Liver (tissue), 9 donors: ENCODE data around the gene SHISA4. TPM values are rescaled to one million over a fixed set of nuclear protein-coding genes. Genes with fewer than 3 reads are reported as not detected.

ENCODE experiments used
- DNase-seq: peaks from one replicate; pipeline ENCODE4 v3.0.0-alpha.2; 2017; ENCODE audit warnings: low spot score
- H3K27ac ChIP-seq, 2 donors: one replicate each; pipeline ENCODE4 v1.7.0; 2013; ENCODE audit warnings: inconsistent platforms in 2 of 2, low read length in 2 of 2, control low read depth in 1 of 2, low read depth in 1 of 2, mild to moderate bottlenecking in 1 of 2
- H3K27me3 ChIP-seq, 4 donors: one replicate each; pipeline versions ENCODE4 v1.6.1 to v1.7.0; 2013; ENCODE audit warnings: low read length in 3 of 4, inconsistent platforms in 1 of 4, mild to moderate bottlenecking in 1 of 4, moderate library complexity in 1 of 4; ENCODE audit not compliant: control insufficient read depth in 4 of 4, insufficient read depth in 4 of 4
- H3K36me3 ChIP-seq, 4 donors: one replicate each; pipeline versions ENCODE4 v1.6.1 to v1.7.0; 2013; ENCODE audit warnings: low read length in 3 of 4, mild to moderate bottlenecking in 3 of 4, low read depth in 1 of 4, moderate library complexity in 1 of 4; ENCODE audit not compliant: control insufficient read depth in 4 of 4, insufficient read depth in 3 of 4
- H3K4me1 ChIP-seq, 4 donors: one replicate each; pipeline versions ENCODE4 v1.6.1 to v1.7.0; 2013; ENCODE audit warnings: low read length in 3 of 4, mild to moderate bottlenecking in 3 of 4, moderate library complexity in 1 of 4; ENCODE audit not compliant: control insufficient read depth in 4 of 4, insufficient read depth in 4 of 4
- H3K4me3 ChIP-seq, 3 donors: one replicate each; pipeline versions ENCODE4 v1.6.1 to v1.7.0; 2013; ENCODE audit warnings: low read length in 3 of 3, control low read depth in 1 of 3, low read depth in 1 of 3, mild to moderate bottlenecking in 1 of 3
- H3K9ac ChIP-seq, 2 donors: one replicate each; pipeline ENCODE4 v1.7.0; 2013; ENCODE audit warnings: low read length in 2 of 2, mild to moderate bottlenecking in 2 of 2, moderate library complexity in 2 of 2, control low read depth in 1 of 2, low read depth in 1 of 2
- H3K9me3 ChIP-seq, 4 donors: one replicate each; pipeline versions ENCODE4 v1.6.1 to v1.7.0; 2013; ENCODE audit warnings: low read length in 3 of 4; ENCODE audit not compliant: control insufficient read depth in 4 of 4
- ATF3 ChIP-seq: IDR thresholded peaks from 2 replicates; pipeline ENCODE4 v1.6.1; 2016; ENCODE audit warnings: antibody characterized with exemption
- EGR1 ChIP-seq, 2 donors: IDR thresholded peaks; 2 replicates each; pipeline ENCODE4 v1.6.1; 2016 to 2018; ENCODE audit warnings: antibody characterized with exemption in 2 of 2, low read depth in 2 of 2
- FOXA1 ChIP-seq: IDR thresholded peaks from 2 replicates; pipeline ENCODE4 v1.6.1; 2016; ENCODE audit warnings: antibody characterized with exemption
- HNF4A ChIP-seq, 2 donors: conservative IDR thresholded peaks; 2 replicates each; pipeline ENCODE4 v1.6.1; 2016; ENCODE audit warnings: antibody characterized with exemption in 2 of 2, mild to moderate bottlenecking in 2 of 2
- HNF4G ChIP-seq: IDR thresholded peaks from 2 replicates; pipeline ENCODE4 v1.6.1; 2016; ENCODE audit warnings: antibody characterized with exemption
- JUND ChIP-seq, 2 donors: IDR thresholded peaks; 2 replicates each; pipeline ENCODE4 v1.6.1; 2016; ENCODE audit warnings: antibody characterized with exemption in 2 of 2
- RAD21 ChIP-seq, 2 donors: IDR thresholded peaks; 2 replicates each; pipeline ENCODE4 v1.6.1; 2016; ENCODE audit warnings: antibody characterized with exemption in 2 of 2, mild to moderate bottlenecking in 2 of 2
- RXRA ChIP-seq, 2 donors: IDR thresholded peaks; 2 replicates each; pipeline ENCODE4 v1.6.1; 2017 to 2018; ENCODE audit warnings: antibody characterized with exemption in 2 of 2, mild to moderate bottlenecking in 1 of 2
- SP1 ChIP-seq: IDR thresholded peaks from 2 replicates; pipeline ENCODE4 v1.6.1; 2018; ENCODE audit warnings: antibody characterized with exemption, mild to moderate bottlenecking
- YY1 ChIP-seq: IDR thresholded peaks from 2 replicates; pipeline ENCODE4 v1.6.1; 2016; ENCODE audit warnings: antibody characterized with exemption, mild to moderate bottlenecking
- ZBTB33 ChIP-seq: IDR thresholded peaks from 2 replicates; pipeline ENCODE4 v1.6.1; 2016; ENCODE audit warnings: antibody characterized with exemption
- WGBS: extraction: QIAGEN DNeasy Blood & Tissue Kit; methylation state at CpG from one replicate; pipeline ENCODE4 v1.1.7; 2013; 5-methylcytosine and 5-hydroxymethylcytosine counted together
- polyA plus RNA-seq, 2 donors: library from polyadenylated mRNA; stranded (reverse) in 1 of 2; unstranded in 1 of 2; fragments of 200-250 nt in 1 of 2; fragments of >200 nt in 1 of 2; fragmentation: Nextera tagmentation in 1 of 2; extraction: Ambion mirVana in 1 of 2; gene quantifications; one replicate each; pipeline versions ENCODE4 v1.2.1 to v1.2.3, GENCODE V29; 2013 to 2015
- total RNA-seq, 2 donors: library from RNA; depleted of rRNA; stranded (reverse); fragments of >200 nt; gene quantifications; one replicate each; pipeline ENCODE4 v1.2.3, GENCODE V29; 2014
- TF ChIP-seq, protein P1 (sequence below): IDR thresholded peaks from 2 replicates; pipeline ENCODE4 v1.6.1; 2016; ENCODE audit warnings: antibody characterized with exemption
- donor health status: healthy.
- donor health status: healthy.
- donor health status: healthy.
- donor health status: healthy.
- donor health status: healthy.

SHISA4 gene
- total and polyA plus RNA-seq, 4 donors = 0.47 to 4.1 (median 2.1) TPM

DNA sequence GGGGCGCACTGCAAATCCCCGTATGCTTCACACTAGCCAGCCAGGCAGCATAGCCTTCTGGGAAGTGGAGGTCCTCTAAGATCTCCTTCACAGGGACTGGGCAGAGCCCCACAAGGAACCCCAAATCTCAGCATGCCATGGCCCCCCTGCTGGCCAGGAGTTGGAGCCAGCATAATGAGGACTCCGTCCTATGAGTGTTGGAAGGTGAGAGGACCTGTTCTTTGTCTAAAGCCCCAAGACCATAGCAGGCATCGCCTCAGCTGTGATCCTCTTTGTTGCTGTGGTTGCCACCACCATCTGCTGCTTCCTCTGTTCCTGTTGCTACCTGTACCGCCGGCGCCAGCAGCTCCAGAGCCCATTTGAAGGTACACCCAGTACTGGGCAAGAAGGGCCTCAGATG lies 1.5 kb downstream of the SHISA4 start:
- no peak overlapping the region for H3K27ac ChIP-seq
- H3K4me1 ChIP-seq = peaks cover 8 to 14% (median 10%) of the 10 kb centered on the region in 4 donors
- no peaks in the 10 kb centered on the region for H3K9me3 ChIP-seq
- no peaks in the 10 kb centered on the region for H3K36me3 ChIP-seq
- DNase-seq = no peak
- TF ChIP-seq ATF3 (no peak), RXRA (IDR thresholded peaks at IDR 0.05) (no peak), HNF4G (no peak), YY1 (no peak), SP1 (no peak)
- TF ChIP-seq, protein P1, sequence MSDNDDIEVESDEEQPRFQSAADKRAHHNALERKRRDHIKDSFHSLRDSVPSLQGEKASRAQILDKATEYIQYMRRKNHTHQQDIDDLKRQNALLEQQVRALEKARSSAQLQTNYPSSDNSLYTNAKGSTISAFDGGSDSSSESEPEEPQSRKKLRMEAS = no peak
- H3K27me3 ChIP-seq = no peaks in the 10 kb centered on the region
- WGBS = 93% methylated on average over 7 of the region's 7 CpGs
- H3K4me3 ChIP-seq = no peak overlapping the region
- H3K9ac ChIP-seq = no peak overlapping the region

DNA sequence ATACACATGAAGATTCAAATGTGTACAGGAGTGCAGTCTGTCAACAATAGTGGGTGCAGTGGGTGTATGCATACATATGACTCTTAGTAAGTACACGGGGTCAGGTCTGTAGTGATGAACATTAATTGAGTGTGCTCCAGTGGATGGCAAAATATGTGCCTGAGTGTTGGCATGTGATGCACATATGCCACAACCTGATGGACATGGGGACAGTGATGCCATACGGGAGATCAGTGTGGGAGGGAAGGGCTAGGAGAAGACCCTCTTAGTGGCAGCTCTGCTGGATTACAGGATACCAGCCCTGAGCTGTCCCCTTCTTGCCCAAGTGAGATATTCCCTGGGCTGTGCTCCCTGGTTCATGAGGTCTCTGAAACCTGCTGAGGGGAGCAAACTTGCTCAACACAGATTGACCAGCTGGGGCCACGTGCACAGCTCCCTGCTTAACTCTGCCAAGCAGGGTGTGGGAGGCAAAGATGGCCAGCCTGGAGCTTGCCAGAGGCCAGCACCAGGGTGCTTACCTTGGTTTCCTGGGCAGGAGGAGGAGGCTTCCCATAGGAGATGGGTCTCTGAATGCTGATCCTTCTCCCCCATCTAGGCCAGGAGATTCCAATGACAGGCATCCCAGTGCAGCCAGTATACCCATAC lies 2.2 kb downstream of the SHISA4 start:
- Histone ChIP-seq H3K4me1 (peaks cover 8 to 14% (median 10%) of the 10 kb centered on the region in 4 donors), H3K27me3 (no peaks in the 10 kb centered on the region), H3K9ac (no peak overlapping the region), H3K36me3 (no peaks in the 10 kb centered on the region), H3K4me3 (no peak overlapping the region), H3K9me3 (no peaks in the 10 kb centered on the region), H3K27ac (no peak overlapping the region)
- no peak for DNase-seq
- TF ChIP-seq JUND (IDR thresholded peaks at IDR 0.05) = no peak
- TF ChIP-seq ZBTB33 = no peak
- TF ChIP-seq, protein P1 = no peak
- TF ChIP-seq SP1 = no peak
- no peak for TF ChIP-seq FOXA1
- no peak for TF ChIP-seq YY1
- TF ChIP-seq HNF4G = no peak
- TF ChIP-seq EGR1 (IDR thresholded peaks at IDR 0.05; ENCODE audit: low read depth in 2 of 2) = no peak
- TF ChIP-seq HNF4A (conservative IDR thresholded peaks at IDR 0.05) = no peak
- 84% methylated on average over 3 of the region's 3 CpGs for WGBS

DNA sequence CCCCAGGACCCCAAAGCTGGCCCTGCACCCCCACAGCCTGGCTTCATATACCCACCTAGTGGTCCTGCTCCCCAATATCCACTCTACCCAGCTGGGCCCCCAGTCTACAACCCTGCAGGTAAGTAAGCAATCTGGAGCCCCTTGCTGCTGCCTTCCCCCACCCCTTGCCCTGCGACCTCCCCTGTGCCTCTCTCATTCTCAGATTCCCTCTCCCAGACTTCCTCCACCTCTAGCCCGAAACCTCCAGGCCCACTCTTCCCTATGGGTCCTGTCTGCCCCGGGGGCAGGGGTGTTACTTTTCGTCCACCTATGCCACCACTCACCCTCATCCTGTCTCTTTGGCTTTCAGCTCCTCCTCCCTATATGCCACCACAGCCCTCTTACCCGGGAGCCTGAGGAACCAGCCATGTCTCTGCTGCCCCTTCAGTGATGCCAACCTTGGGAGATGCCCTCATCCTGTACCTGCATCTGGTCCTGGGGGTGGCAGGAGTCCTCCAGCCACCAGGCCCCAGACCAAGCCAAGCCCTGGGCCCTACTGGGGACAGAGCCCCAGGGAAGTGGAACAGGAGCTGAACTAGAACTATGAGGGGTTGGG lies 2.9 kb downstream of the SHISA4 start:
- TF ChIP-seq RAD21 (IDR thresholded peaks at IDR 0.05) (no peak), EGR1 (IDR thresholded peaks at IDR 0.05; ENCODE audit: low read depth in 2 of 2) (no peak), RXRA (IDR thresholded peaks at IDR 0.05) (no peak), ATF3 (no peak)
- DNase-seq = no peak
- no peak overlapping the region for H3K9ac ChIP-seq
- H3K4me3 ChIP-seq = no peak overlapping the region
- H3K36me3 ChIP-seq = no peaks in the 10 kb centered on the region
- no peaks in the 10 kb centered on the region for H3K9me3 ChIP-seq
- H3K4me1 ChIP-seq = peaks cover 8 to 14% (median 10%) of the 10 kb centered on the region in 4 donors
- H3K27me3 ChIP-seq = no peaks in the 10 kb centered on the region
- 90% methylated on average over 5 of the region's 5 CpGs for WGBS
- H3K27ac ChIP-seq = no peak overlapping the region
